H1 (cell line): Measurements from ENCODE around the gene RBP5. TPM values are rescaled to one million over a fixed set of nuclear protein-coding genes. Genes with fewer than 3 reads are reported as not detected.

Experiments
- CTCF ChIA-PET: fragments of 300-600 bp; sonication (Branson Sonifier 250); formaldehyde crosslinking; loops from one replicate; lab custom pipeline; 2021; ENCODE audit not compliant: partially characterized antibody; lab: Charles Lee
- POLR2A ChIA-PET: fragments of 300-600 bp; sonication (Branson Sonifier 250); formaldehyde crosslinking; loops from one replicate; lab custom pipeline; 2021; ENCODE audit warnings: inconsistent platforms; ENCODE audit not compliant: partially characterized antibody; lab: Charles Lee
- DNase-seq, 2 experiments: peaks; one replicate each; pipeline versions ENCODE4 v3.0.0 to v3.0.0-alpha.2; 2010 to 2022; ENCODE audit warnings: low spot score in 2 of 2, low read depth in 1 of 2, mixed read lengths in 1 of 2
- FAIRE-seq: peaks from 2 replicates; lab custom pipeline; 2011; peaks lifted over from hg19 to GRCh38; lab: Jason Lieb, UNC
- H2AFZ ChIP-seq: 2 replicates; pipeline ENCODE4 v1.8.1; 2012; ENCODE audit warnings: low read length, inconsistent platforms
- H2AK5ac ChIP-seq: 2 replicates; pipeline ENCODE4 v1.6.1; 2013; ENCODE audit warnings: low read depth, low read length
- H2BK120ac ChIP-seq: replicated peaks from 2 replicates; pipeline ENCODE3; 2013; ENCODE audit warnings: low read depth, low read length, inconsistent platforms
- H2BK12ac ChIP-seq: 2 replicates; pipeline ENCODE4 v1.6.1; 2013; ENCODE audit warnings: low read depth, low read length
- H2BK15ac ChIP-seq: 2 replicates; pipeline ENCODE4 v1.6.1; 2013; ENCODE audit warnings: low read length
- H2BK20ac ChIP-seq: 2 replicates; pipeline ENCODE4 v1.6.1; 2013; ENCODE audit warnings: low read length
- H2BK5ac ChIP-seq: 2 replicates; pipeline ENCODE4 v1.6.1; 2013; ENCODE audit warnings: low read depth, low read length
- H3K14ac ChIP-seq: 2 replicates; pipeline ENCODE4 v1.6.1; 2013; ENCODE audit warnings: inconsistent platforms; ENCODE audit not compliant: insufficient read length
- H3K18ac ChIP-seq: 2 replicates; pipeline ENCODE4 v1.6.1; 2013; ENCODE audit warnings: low read length; ENCODE audit errors: extremely low read depth
- H3K23ac ChIP-seq: 2 replicates; pipeline ENCODE4 v1.6.1; 2013; ENCODE audit warnings: inconsistent platforms; ENCODE audit not compliant: insufficient read length
- H3K23me2 ChIP-seq: 2 replicates; pipeline ENCODE4 v1.6.1; 2013; ENCODE audit warnings: low read depth, low read length
- H3K27ac ChIP-seq: 2 replicates; pipeline ENCODE4 v1.6.1; 2011; ENCODE audit warnings: low read depth, low read length, inconsistent platforms
- H3K27me3 ChIP-seq, 4 experiments: replicated peaks in 1 of 4; 1 replicate in 1 of 4; 2 replicates in 3 of 4; pipeline versions ENCODE4 v1.6.1 to v1.8.1; 2011 to 2013; ENCODE audit warnings: low read length in 3 of 4, mild to moderate bottlenecking in 3 of 4, inconsistent platforms in 2 of 4, mixed read lengths in 2 of 4, moderate library complexity in 1 of 4; ENCODE audit not compliant: control insufficient read depth in 3 of 4, insufficient read depth in 3 of 4; ENCODE audit errors: extremely low read depth in 1 of 4
- H3K36me3 ChIP-seq, 4 experiments: 2 replicates each; pipeline versions ENCODE4 v1.6.1 to v1.8.1; 2011 to 2013; ENCODE audit warnings: mild to moderate bottlenecking in 4 of 4, low read length in 3 of 4, moderate library complexity in 2 of 4, control low read depth in 1 of 4, inconsistent platforms in 1 of 4; ENCODE audit not compliant: insufficient read depth in 4 of 4, control insufficient read depth in 2 of 4
- H3K4ac ChIP-seq: replicated peaks from 2 replicates; pipeline ENCODE3; 2013; ENCODE audit warnings: low read length, low read depth, mixed read lengths, inconsistent platforms; ENCODE audit not compliant: insufficient read length
- H3K4me1 ChIP-seq, 4 experiments: replicated peaks in 1 of 4; 1 replicate in 1 of 4; 2 replicates in 3 of 4; pipeline versions ENCODE4 v1.6.1 to v1.8.1; 2011 to 2013; ENCODE audit warnings: low read length in 3 of 4, inconsistent platforms in 2 of 4, mixed read lengths in 1 of 4; ENCODE audit not compliant: insufficient read depth in 4 of 4, control insufficient read depth in 3 of 4
- H3K4me2 ChIP-seq, 2 experiments: 2 replicates each; pipeline versions ENCODE4 v1.6.1 to v1.8.1; 2011 to 2013; ENCODE audit warnings: low read depth in 2 of 2, low read length in 2 of 2, control low read depth in 1 of 2, inconsistent platforms in 1 of 2, mild to moderate bottlenecking in 1 of 2; ENCODE audit not compliant: insufficient read depth in 1 of 2
- H3K4me3 ChIP-seq, 4 experiments: fragments of 200-600, 300-600 bp in 1 of 4; sonication (generic), shearing (Covaris generic), sonication (Bioruptor Twin) in 1 of 4; 2 replicates each; pipeline versions ENCODE4 v1.5.1 to v1.8.1; 2011 to 2016; ENCODE audit warnings: low read length in 4 of 4, low read depth in 3 of 4, control low read depth in 2 of 4, inconsistent platforms in 2 of 4, mild to moderate bottlenecking in 2 of 4, mixed read lengths in 1 of 4, moderate library complexity in 1 of 4; ENCODE audit not compliant: insufficient read depth in 2 of 4; ENCODE audit errors: extremely low read depth in 1 of 4
- H3K56ac ChIP-seq: replicated peaks from 2 replicates; pipeline ENCODE3; 2013; ENCODE audit warnings: low read depth, mild to moderate bottlenecking, mixed read lengths, low read length, inconsistent platforms; ENCODE audit not compliant: insufficient read length
- H3K79me1 ChIP-seq: 2 replicates; pipeline ENCODE4 v1.6.1; 2013; ENCODE audit warnings: low read depth, low read length, control low read depth
- H3K79me2 ChIP-seq, 2 experiments: 2 replicates each; pipeline versions ENCODE4 v1.6.1 to v1.8.1; 2012 to 2013; ENCODE audit warnings: low read length in 2 of 2, mild to moderate bottlenecking in 2 of 2, inconsistent platforms in 1 of 2; ENCODE audit not compliant: insufficient read depth in 2 of 2, control insufficient read depth in 1 of 2
- H3K9ac ChIP-seq, 4 experiments: replicated peaks in 1 of 4; 1 replicate in 1 of 4; 2 replicates in 3 of 4; pipeline versions ENCODE4 v1.6.1 to v1.8.1; 2011 to 2013; ENCODE audit warnings: low read depth in 3 of 4, low read length in 3 of 4, control low read depth in 2 of 4, mild to moderate bottlenecking in 2 of 4, moderate library complexity in 2 of 4, inconsistent platforms in 1 of 4; ENCODE audit errors: extremely low read depth in 1 of 4
- H3K9me3 ChIP-seq, 2 experiments: 2 replicates each; pipeline versions ENCODE4 v1.6.1 to v1.8.1; 2012 to 2013; ENCODE audit warnings: mild to moderate bottlenecking in 2 of 2, moderate library complexity in 2 of 2, control low read depth in 1 of 2, inconsistent platforms in 1 of 2, low read depth in 1 of 2, low read length in 1 of 2, mixed read lengths in 1 of 2; ENCODE audit not compliant: insufficient read depth in 2 of 2
- H4K20me1 ChIP-seq, 2 experiments: replicated peaks in 1 of 2; 2 replicates each; pipeline versions ENCODE3 to v1.8.1; 2011 to 2013; ENCODE audit warnings: inconsistent platforms in 2 of 2, low read length in 2 of 2, mild to moderate bottlenecking in 1 of 2; ENCODE audit not compliant: insufficient read depth in 2 of 2, control insufficient read depth in 1 of 2
- H4K5ac ChIP-seq: 2 replicates; pipeline ENCODE4 v1.6.1; 2013; ENCODE audit warnings: low read length, low read depth, mixed read lengths, inconsistent platforms; ENCODE audit not compliant: insufficient read length
- H4K8ac ChIP-seq: 2 replicates; pipeline ENCODE4 v1.8.0; 2013; ENCODE audit warnings: mild to moderate bottlenecking, moderate library complexity, low read length, inconsistent platforms; ENCODE audit not compliant: insufficient read depth; ENCODE audit errors: extremely low read depth
- H4K91ac ChIP-seq: replicated peaks from 2 replicates; pipeline ENCODE3; 2013; ENCODE audit warnings: low read length, mixed read lengths, inconsistent platforms; ENCODE audit not compliant: insufficient read length
- NANOG ChIP-seq: IDR thresholded peaks from 2 replicates; pipeline ENCODE4 v1.6.1; 2011; ENCODE audit warnings: low read length, low read depth, mild to moderate bottlenecking, inconsistent platforms; ENCODE audit not compliant: insufficient read depth, poor library complexity, severe bottlenecking
- RXRA ChIP-seq: IDR thresholded peaks from 2 replicates; pipeline ENCODE4 v1.6.1; 2011; ENCODE audit warnings: low read depth, mild to moderate bottlenecking, low read length, moderate library complexity; ENCODE audit not compliant: insufficient read depth
- WGBS, 2 experiments: shearing (Covaris generic) in 1 of 2; methylation state at CpG; one replicate each; pipeline versions ENCODE4 v1.1.6 to v1.1.7; 2013 to 2015; ENCODE audit warnings: low lambda C conversion rate in 2 of 2, mixed read lengths in 2 of 2, inconsistent platforms in 1 of 2, low coverage in 1 of 2, missing lambda C conversion rate in 1 of 2; ENCODE audit not compliant: insufficient replicate concordance in 2 of 2, insufficient coverage in 1 of 2, insufficient read length in 1 of 2; ENCODE audit errors: extremely low coverage in 1 of 2, missing lambda C conversion rate in 1 of 2; 5-methylcytosine and 5-hydroxymethylcytosine counted together
- polyA plus RNA-seq, 7 experiments: library from polyadenylated mRNA; depleted of rRNA in 3 of 7; stranded (reverse) in 5 of 7; unstranded in 2 of 7; fragments of >200 nt in 5 of 7; fragments of 200-250 nt in 2 of 7; gene quantifications; 1 replicate in 5 of 7; 2 replicates in 1 of 7; 4 replicates in 1 of 7; pipeline versions ENCODE4 v1.2.1 to v1.2.3, GENCODE V29; 2011 to 2013; ENCODE audit warnings: missing spikeins in 2 of 7, mixed read lengths in 2 of 7
- small RNA-seq: library from polyadenylated mRNA; stranded (forward); fragments of <200 nt; extraction: miRNeasy Mini kit (QIAGEN cat#:217004); gene quantifications from one replicate; pipeline ENCODE3, GENCODE V24; 2013; ENCODE audit not compliant: insufficient read depth
- total RNA-seq: library from RNA; stranded (reverse); fragmentation: NEBNext Ultra II Directional; extraction: Animal tissue kit (Norgen Biotek cat#: 25700); gene quantifications from 2 replicates; pipeline ENCODE4 v1.2.1, GENCODE V29; 2021

Gene RBP5
- total and polyA plus RNA-seq, 2 of the 8 experiments (the other 6 are each of a cell fraction or from before 2014, with no cell fraction given): 1.2 to 1.9 TPM

- H3K23ac ChIP-seq: no peak overlapping the region
- no peaks in the 10 kb centered on the region for H3K79me1 ChIP-seq
- H3K56ac ChIP-seq: no peak overlapping the region
- H3K36me3 ChIP-seq: no peaks in the 10 kb centered on the region
- H3K4ac ChIP-seq: no peak overlapping the region
- CTCF ChIA-PET: interaction anchor here (1.0 to 1.7 kb wide), 4 partner anchors 19 to 71 kb away, joined by 3 to 6 read pairs (median 4); no protein-coding TSS in a partner anchor
- no peak overlapping the region for H4K8ac ChIP-seq
- no peak overlapping the region for H3K4me3 ChIP-seq
- H2BK12ac ChIP-seq: no peak overlapping the region
- no peaks in the 10 kb centered on the region for H3K79me2 ChIP-seq
- no peak overlapping the region for H2BK5ac ChIP-seq
- WGBS, 2 experiments: 92% methylated on average over 1 of the region's 1 CpG; no CpG with 5 or more reads in 1 of the 2 experiments
- DNase-seq (no peak), FAIRE-seq (no peak)
- H2BK20ac ChIP-seq: no peak overlapping the region
- no peaks in the 10 kb centered on the region for H3K9me3 ChIP-seq
- H2AFZ ChIP-seq: no peak overlapping the region
- H3K23me2 ChIP-seq: no peaks in the 10 kb centered on the region
- no peak overlapping the region for H3K4me2 ChIP-seq
- H2AK5ac ChIP-seq: no peak overlapping the region
- no peak overlapping the region for H4K5ac ChIP-seq
- no peaks in the 10 kb centered on the region for H3K27me3 ChIP-seq
- no peak overlapping the region for H3K9ac ChIP-seq
- H3K18ac ChIP-seq: no peak overlapping the region
- no peak overlapping the region for H4K91ac ChIP-seq
- no peak overlapping the region for H3K27ac ChIP-seq
- H2BK120ac ChIP-seq: no peak overlapping the region
- H3K4me1 ChIP-seq: no peaks in the 10 kb centered on the region
- H3K14ac ChIP-seq: no peak overlapping the region
- POLR2A ChIA-PET: interaction anchor here (1.0 to 1.3 kb wide), 2 partner anchors 14 to 139 kb away, joined by 3 to 4 read pairs; no protein-coding TSS in a partner anchor
- H4K20me1 ChIP-seq: no peaks in the 10 kb centered on the region
- H2BK15ac ChIP-seq: no peak overlapping the region
- TF ChIP-seq RXRA (no peak), NANOG (no peak)
Observed at GRCh38 chr12:7073946-7074345, 54.7 kb downstream of the RBP5 start.

Small RNAs within 50 kb of the gene (small RNA-seq; reads per million reads assigned to genes)
- gene RNU6-485P: not detected

Other genes with a start within 250 kb of the RBP5 start
- gene LRRC23, start 224.1 kb downstream of the RBP5 start, total RNA-seq: 2.5 and 2.9 TPM in 2 replicates
- 3.5 and 3.6 TPM in 2 replicates for gene LRRC23, start 224.1 kb downstream of the RBP5 start, polyA plus RNA-seq (2011; rRNA removed)
- 90.9 and 92.4 TPM in 2 replicates for gene ENO2, start 214.3 kb downstream of the RBP5 start, total RNA-seq
- 102 and 126 TPM in 2 replicates for gene ENO2, start 214.3 kb downstream of the RBP5 start, polyA plus RNA-seq (2011; rRNA removed)
- 69.6 and 73.4 TPM in 2 replicates for gene ATN1, start 200.9 kb downstream of the RBP5 start, total RNA-seq
- gene ATN1, start 200.9 kb downstream of the RBP5 start, polyA plus RNA-seq (2011; rRNA removed): 20.6 and 43.0 TPM in 2 replicates
- gene RNU7-1, start 185.1 kb downstream of the RBP5 start, total RNA-seq: not detected in 2 replicates
- not detected in 2 replicates for gene RNU7-1, start 185.1 kb downstream of the RBP5 start, polyA plus RNA-seq (2011; rRNA removed)
- 174 and 185 TPM in 2 replicates for gene C12orf57, start 184.9 kb downstream of the RBP5 start, total RNA-seq
- 993 and 1,124 TPM in 2 replicates for gene C12orf57, start 184.9 kb downstream of the RBP5 start, polyA plus RNA-seq (2011; rRNA removed)
- gene PTPN6, start 177.5 kb downstream of the RBP5 start, total RNA-seq: 25.7 and 28.4 TPM in 2 replicates
- gene PTPN6, start 177.5 kb downstream of the RBP5 start, polyA plus RNA-seq (2011; rRNA removed): 16.3 and 22.6 TPM in 2 replicates
- 360 and 368 TPM in 2 replicates for gene PHB2, start 158.2 kb downstream of the RBP5 start, total RNA-seq
- 579 and 626 TPM in 2 replicates for gene PHB2, start 158.2 kb downstream of the RBP5 start, polyA plus RNA-seq (2011; rRNA removed)
- 82.9 and 84.2 TPM in 2 replicates for gene EMG1, start 158.0 kb downstream of the RBP5 start, total RNA-seq
- 54.3 and 64.3 TPM in 2 replicates for gene EMG1, start 158.0 kb downstream of the RBP5 start, polyA plus RNA-seq (2011; rRNA removed)
- gene LPCAT3, start 110.4 kb downstream of the RBP5 start, total RNA-seq: 55.2 and 55.8 TPM in 2 replicates
- 69.5 and 70.4 TPM in 2 replicates for gene LPCAT3, start 110.4 kb downstream of the RBP5 start, polyA plus RNA-seq (2011; rRNA removed)
- 5.0 and 7.3 TPM in 2 replicates for gene C1S, start 68.2 kb downstream of the RBP5 start, total RNA-seq
- gene C1S, start 68.2 kb downstream of the RBP5 start, polyA plus RNA-seq (2011; rRNA removed): 3.5 and 4.4 TPM in 2 replicates
- gene C1R, start 36.4 kb downstream of the RBP5 start, total RNA-seq: 6.9 and 7.7 TPM in 2 replicates
- gene C1R, start 36.4 kb downstream of the RBP5 start, polyA plus RNA-seq (2011; rRNA removed): 16.3 and 19.3 TPM in 2 replicates
- 11.4 and 14.7 TPM in 2 replicates for gene C1RL, start 19.7 kb downstream of the RBP5 start, total RNA-seq
- gene C1RL, start 19.7 kb downstream of the RBP5 start, polyA plus RNA-seq (2011; rRNA removed): 15.5 and 16.7 TPM in 2 replicates
- 19.9 and 20.4 TPM in 2 replicates for gene CLSTN3, start 1.5 kb upstream of the RBP5 start, total RNA-seq
- gene CLSTN3, start 1.5 kb upstream of the RBP5 start, polyA plus RNA-seq (2011; rRNA removed): 26.3 and 43.9 TPM in 2 replicates
- 50.4 and 50.5 TPM in 2 replicates for gene PEX5, start 60.8 kb upstream of the RBP5 start, total RNA-seq
- gene PEX5, start 60.8 kb upstream of the RBP5 start, polyA plus RNA-seq (2011; rRNA removed): 16.8 and 24.9 TPM in 2 replicates
- not detected in 2 replicates for gene ACSM4, start 175.2 kb upstream of the RBP5 start, total RNA-seq
- not detected in 2 replicates for gene ACSM4, start 175.2 kb upstream of the RBP5 start, polyA plus RNA-seq (2011; rRNA removed)